Transverse colon (tissue), 3 donors: ENCODE results near the gene GIMD1.

Experiments
- POLR2A ChIP-seq: fragments of 450-650 bp; IDR thresholded peaks from one replicate; pipeline ENCODE4 v1.6.1; 2016; ENCODE audit warnings: antibody characterized with exemption, mild to moderate bottlenecking, moderate library complexity
- TF ChIP-seq, protein P1 (sequence below), 5 experiments: fragments of 200-600 bp in 3 of 5; fragments of 450-650 bp in 2 of 5; sonication (generic) in 3 of 5; IDR thresholded peaks; 1 replicate in 2 of 5; 2 replicates in 3 of 5; pipeline ENCODE4 v1.5.1; 2016 to 2017; ENCODE audit warnings: antibody characterized with exemption in 5 of 5, inconsistent platforms in 3 of 5, mild to moderate bottlenecking in 2 of 5, moderate library complexity in 1 of 5

DNA sequence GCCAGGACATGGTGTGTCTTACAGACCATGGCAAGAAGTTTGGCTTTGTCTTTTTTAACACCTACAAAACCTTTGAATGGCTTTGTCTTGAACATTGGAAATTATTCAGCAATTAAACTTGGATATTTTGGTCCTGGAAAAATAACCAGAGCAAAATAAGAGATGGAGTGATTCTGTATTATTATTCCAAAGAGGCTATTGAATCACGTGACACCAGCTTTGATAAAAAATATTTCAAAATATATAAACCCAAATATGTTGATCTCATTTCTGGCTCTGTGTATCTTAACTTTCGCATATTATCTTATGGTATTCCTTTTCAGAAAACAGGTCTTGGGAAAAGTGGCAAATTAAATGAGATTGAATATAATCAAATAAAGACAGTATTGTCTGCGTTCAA, 32.6 kb upstream of the GIMD1 start:
- no peak for TF ChIP-seq POLR2A
- TF ChIP-seq, protein P1, sequence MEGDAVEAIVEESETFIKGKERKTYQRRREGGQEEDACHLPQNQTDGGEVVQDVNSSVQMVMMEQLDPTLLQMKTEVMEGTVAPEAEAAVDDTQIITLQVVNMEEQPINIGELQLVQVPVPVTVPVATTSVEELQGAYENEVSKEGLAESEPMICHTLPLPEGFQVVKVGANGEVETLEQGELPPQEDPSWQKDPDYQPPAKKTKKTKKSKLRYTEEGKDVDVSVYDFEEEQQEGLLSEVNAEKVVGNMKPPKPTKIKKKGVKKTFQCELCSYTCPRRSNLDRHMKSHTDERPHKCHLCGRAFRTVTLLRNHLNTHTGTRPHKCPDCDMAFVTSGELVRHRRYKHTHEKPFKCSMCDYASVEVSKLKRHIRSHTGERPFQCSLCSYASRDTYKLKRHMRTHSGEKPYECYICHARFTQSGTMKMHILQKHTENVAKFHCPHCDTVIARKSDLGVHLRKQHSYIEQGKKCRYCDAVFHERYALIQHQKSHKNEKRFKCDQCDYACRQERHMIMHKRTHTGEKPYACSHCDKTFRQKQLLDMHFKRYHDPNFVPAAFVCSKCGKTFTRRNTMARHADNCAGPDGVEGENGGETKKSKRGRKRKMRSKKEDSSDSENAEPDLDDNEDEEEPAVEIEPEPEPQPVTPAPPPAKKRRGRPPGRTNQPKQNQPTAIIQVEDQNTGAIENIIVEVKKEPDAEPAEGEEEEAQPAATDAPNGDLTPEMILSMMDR (IDR thresholded peaks at IDR 0.05): no peak
